Measurements from ENCODE around the gene BRI3BP. TPM values are rescaled to one million over a fixed set of nuclear protein-coding genes. Genes with fewer than 3 reads are reported as not detected.

BRI3BP gene
- total and polyA plus RNA-seq, 9 of the 15 experiments (the other 6 are each of a cell fraction or from before 2014, with no cell fraction given) = 12.3 to 25.0 (median 16.6) TPM

- TF ChIP-seq ZNF609 (CRISPR knock-in tag; IDR thresholded peaks at IDR 0.05; ENCODE audit: borderline replicate concordance) (no peak), SIN3B (IDR thresholded peaks at IDR 0.05; ENCODE audit: low read depth) (peak; percentile 37; the same call in 1 of the 2 replicates), BRF2 (IDR thresholded peaks at IDR 0.05; ENCODE audit: borderline replicate concordance, insufficient read depth, insufficient read length) (no peak), ZNF395 (CRISPR knock-in tag; IDR thresholded peaks at IDR 0.05) (0 out of 2 replicates have a peak, but pooled peaks have one; percentile 7), MLX (CRISPR knock-in tag; conservative IDR thresholded peaks at IDR 0.05) (no peak), CBFA2T3 (IDR thresholded peaks at IDR 0.05) (no peak), CHD1 (IDR thresholded peaks at IDR 0.05; ENCODE audit: low read length) (peak; percentile 51), BRCA1 (IDR thresholded peaks at IDR 0.05) (no peak), BRCA1 (CRISPR knock-in tag; IDR thresholded peaks at IDR 0.05) (no peak)
- TF ChIP-seq, protein P1, sequence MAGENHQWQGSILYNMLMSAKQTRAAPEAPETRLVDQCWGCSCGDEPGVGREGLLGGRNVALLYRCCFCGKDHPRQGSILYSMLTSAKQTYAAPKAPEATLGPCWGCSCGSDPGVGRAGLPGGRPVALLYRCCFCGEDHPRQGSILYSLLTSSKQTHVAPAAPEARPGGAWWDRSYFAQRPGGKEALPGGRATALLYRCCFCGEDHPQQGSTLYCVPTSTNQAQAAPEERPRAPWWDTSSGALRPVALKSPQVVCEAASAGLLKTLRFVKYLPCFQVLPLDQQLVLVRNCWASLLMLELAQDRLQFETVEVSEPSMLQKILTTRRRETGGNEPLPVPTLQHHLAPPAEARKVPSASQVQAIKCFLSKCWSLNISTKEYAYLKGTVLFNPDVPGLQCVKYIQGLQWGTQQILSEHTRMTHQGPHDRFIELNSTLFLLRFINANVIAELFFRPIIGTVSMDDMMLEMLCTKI (IDR thresholded peaks at IDR 0.05; ENCODE audit: partially characterized antibody) = no peak
- TF ChIP-seq, protein P2, sequence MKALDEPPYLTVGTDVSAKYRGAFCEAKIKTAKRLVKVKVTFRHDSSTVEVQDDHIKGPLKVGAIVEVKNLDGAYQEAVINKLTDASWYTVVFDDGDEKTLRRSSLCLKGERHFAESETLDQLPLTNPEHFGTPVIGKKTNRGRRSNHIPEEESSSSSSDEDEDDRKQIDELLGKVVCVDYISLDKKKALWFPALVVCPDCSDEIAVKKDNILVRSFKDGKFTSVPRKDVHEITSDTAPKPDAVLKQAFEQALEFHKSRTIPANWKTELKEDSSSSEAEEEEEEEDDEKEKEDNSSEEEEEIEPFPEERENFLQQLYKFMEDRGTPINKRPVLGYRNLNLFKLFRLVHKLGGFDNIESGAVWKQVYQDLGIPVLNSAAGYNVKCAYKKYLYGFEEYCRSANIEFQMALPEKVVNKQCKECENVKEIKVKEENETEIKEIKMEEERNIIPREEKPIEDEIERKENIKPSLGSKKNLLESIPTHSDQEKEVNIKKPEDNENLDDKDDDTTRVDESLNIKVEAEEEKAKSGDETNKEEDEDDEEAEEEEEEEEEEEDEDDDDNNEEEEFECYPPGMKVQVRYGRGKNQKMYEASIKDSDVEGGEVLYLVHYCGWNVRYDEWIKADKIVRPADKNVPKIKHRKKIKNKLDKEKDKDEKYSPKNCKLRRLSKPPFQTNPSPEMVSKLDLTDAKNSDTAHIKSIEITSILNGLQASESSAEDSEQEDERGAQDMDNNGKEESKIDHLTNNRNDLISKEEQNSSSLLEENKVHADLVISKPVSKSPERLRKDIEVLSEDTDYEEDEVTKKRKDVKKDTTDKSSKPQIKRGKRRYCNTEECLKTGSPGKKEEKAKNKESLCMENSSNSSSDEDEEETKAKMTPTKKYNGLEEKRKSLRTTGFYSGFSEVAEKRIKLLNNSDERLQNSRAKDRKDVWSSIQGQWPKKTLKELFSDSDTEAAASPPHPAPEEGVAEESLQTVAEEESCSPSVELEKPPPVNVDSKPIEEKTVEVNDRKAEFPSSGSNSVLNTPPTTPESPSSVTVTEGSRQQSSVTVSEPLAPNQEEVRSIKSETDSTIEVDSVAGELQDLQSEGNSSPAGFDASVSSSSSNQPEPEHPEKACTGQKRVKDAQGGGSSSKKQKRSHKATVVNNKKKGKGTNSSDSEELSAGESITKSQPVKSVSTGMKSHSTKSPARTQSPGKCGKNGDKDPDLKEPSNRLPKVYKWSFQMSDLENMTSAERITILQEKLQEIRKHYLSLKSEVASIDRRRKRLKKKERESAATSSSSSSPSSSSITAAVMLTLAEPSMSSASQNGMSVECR (CRISPR knock-in tag; IDR thresholded peaks at IDR 0.05) = peak; percentile 67
These were observed at the start of gene BRI3BP (continued) for GRCh38 chr12:124993626-124994436.
